ENCODE measurements around the gene COL13A1. TPM values are rescaled to one million over a fixed set of nuclear protein-coding genes. Genes with fewer than 3 reads are reported as not detected.

The COL13A1 gene
- total RNA-seq, 6 experiments from 2014 or later: 0.18 to 0.44 (median 0.30) TPM; not detected in 2

DNA sequence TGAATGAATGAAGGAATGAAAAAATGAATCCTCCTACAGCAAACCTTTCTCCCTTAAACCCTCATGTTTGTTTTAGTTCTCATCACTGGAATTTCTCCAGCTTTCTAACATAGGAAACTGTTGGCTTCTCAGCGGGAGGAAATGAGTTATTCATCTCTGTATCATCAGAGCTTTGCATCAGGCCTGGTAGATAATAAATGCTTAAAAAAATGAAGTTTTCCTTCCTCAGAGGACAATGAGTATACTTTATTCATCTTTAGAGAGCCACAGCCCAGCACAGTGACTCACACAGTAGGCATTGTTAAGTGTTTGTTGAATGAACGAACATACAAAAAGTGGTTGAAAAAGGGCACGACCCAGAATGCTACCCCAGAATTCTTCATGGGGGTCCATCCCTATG is 62.6 kb downstream of the COL13A1 start:
- ATAC-seq (peak in 2 of 4 donors; percentile 14 to 32), DNase-seq (no peak)
- no peaks in the 10 kb centered on the region for H3K36me3 ChIP-seq
- no peaks in the 10 kb centered on the region for H3K4me1 ChIP-seq
- TF ChIP-seq, protein P1, sequence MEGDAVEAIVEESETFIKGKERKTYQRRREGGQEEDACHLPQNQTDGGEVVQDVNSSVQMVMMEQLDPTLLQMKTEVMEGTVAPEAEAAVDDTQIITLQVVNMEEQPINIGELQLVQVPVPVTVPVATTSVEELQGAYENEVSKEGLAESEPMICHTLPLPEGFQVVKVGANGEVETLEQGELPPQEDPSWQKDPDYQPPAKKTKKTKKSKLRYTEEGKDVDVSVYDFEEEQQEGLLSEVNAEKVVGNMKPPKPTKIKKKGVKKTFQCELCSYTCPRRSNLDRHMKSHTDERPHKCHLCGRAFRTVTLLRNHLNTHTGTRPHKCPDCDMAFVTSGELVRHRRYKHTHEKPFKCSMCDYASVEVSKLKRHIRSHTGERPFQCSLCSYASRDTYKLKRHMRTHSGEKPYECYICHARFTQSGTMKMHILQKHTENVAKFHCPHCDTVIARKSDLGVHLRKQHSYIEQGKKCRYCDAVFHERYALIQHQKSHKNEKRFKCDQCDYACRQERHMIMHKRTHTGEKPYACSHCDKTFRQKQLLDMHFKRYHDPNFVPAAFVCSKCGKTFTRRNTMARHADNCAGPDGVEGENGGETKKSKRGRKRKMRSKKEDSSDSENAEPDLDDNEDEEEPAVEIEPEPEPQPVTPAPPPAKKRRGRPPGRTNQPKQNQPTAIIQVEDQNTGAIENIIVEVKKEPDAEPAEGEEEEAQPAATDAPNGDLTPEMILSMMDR (IDR thresholded peaks at IDR 0.05): no peak
- no peak for TF ChIP-seq POLR2A (IDR thresholded peaks at IDR 0.05)
- no peak overlapping the region for H3K27ac ChIP-seq
- no peaks in the 10 kb centered on the region for H3K9me3 ChIP-seq
- 49% methylated on average over 3 of the region's 3 CpGs for WGBS (ENCODE audit: insufficient coverage, low coverage, low lambda C conversion rate, missing lambda C conversion rate)
- H3K4me3 ChIP-seq: no peak overlapping the region
- H3K27me3 ChIP-seq: no peaks in the 10 kb centered on the region
- intact Hi-C loops (cut with DNase I): no loop called here

- Histone ChIP-seq H3K27ac (no peak overlapping the region), H3K9me3 (no peaks in the 10 kb centered on the region), H3K36me3 (no peaks in the 10 kb centered on the region), H3K4me3 (no peak overlapping the region), H3K27me3 (no peaks in the 10 kb centered on the region), H3K4me1 (no peaks in the 10 kb centered on the region)
- TF ChIP-seq, protein P1 (IDR thresholded peaks at IDR 0.05): no peak
- no peak for TF ChIP-seq POLR2A (IDR thresholded peaks at IDR 0.05)
- no peak for DNase-seq
- 67% methylated on average over 1 of the region's 1 CpG for WGBS (ENCODE audit: insufficient coverage, low coverage, low lambda C conversion rate, missing lambda C conversion rate)
- no peak for ATAC-seq
- intact Hi-C loops (cut with DNase I): no loop called here
Measured at GRCh38 chr10:69865450-69865849, 63.7 kb downstream of the COL13A1 start.

- H3K27ac ChIP-seq: no peak overlapping the region
- no peaks in the 10 kb centered on the region for H3K9me3 ChIP-seq
- H3K4me1 ChIP-seq: no peaks in the 10 kb centered on the region
- intact Hi-C loops (cut with DNase I): no loop called here
- H3K36me3 ChIP-seq: no peaks in the 10 kb centered on the region
- no peak overlapping the region for H3K4me3 ChIP-seq
- no peak for DNase-seq
- 34% methylated on average over 2 of the region's 5 CpGs for WGBS (ENCODE audit: insufficient coverage, low coverage, low lambda C conversion rate, missing lambda C conversion rate)
- TF ChIP-seq, protein P1 (IDR thresholded peaks at IDR 0.05): no peak
- no peak for TF ChIP-seq POLR2A (IDR thresholded peaks at IDR 0.05)
- ATAC-seq: no peak
- H3K27me3 ChIP-seq: no peaks in the 10 kb centered on the region
Measured at GRCh38 chr10:69866246-69866687, 64.6 kb downstream of the COL13A1 start.

GRCh38 chr10:69866688-69867461 is 65.2 kb downstream of the COL13A1 start:
- Histone ChIP-seq H3K4me3 (no peak overlapping the region), H3K9me3 (no peaks in the 10 kb centered on the region), H3K27me3 (no peaks in the 10 kb centered on the region), H3K27ac (no peak overlapping the region), H3K36me3 (no peaks in the 10 kb centered on the region), H3K4me1 (no peaks in the 10 kb centered on the region)
- DNase-seq (no peak), ATAC-seq (peak; percentile 18 to 36 (median 28))
- TF ChIP-seq, protein P1 (IDR thresholded peaks at IDR 0.05): no peak
- no peak for TF ChIP-seq POLR2A (IDR thresholded peaks at IDR 0.05)
- 64% methylated on average over 14 of the region's 28 CpGs for WGBS (ENCODE audit: insufficient coverage, low coverage, low lambda C conversion rate, missing lambda C conversion rate)
- intact Hi-C loops (cut with DNase I): no loop called here
